Prostate gland (tissue), 2 donors: ENCODE measurements around the gene SH3TC1.

Source experiments
- POLR2A ChIP-seq: fragments of 450-650 bp; IDR thresholded peaks from one replicate; pipeline ENCODE4 v1.6.1; 2016; ENCODE audit warnings: antibody characterized with exemption, mild to moderate bottlenecking
- TF ChIP-seq, protein P1 (sequence below), 4 experiments: fragments of 200-600 bp in 2 of 4; fragments of 450-650 bp in 2 of 4; sonication (generic) in 2 of 4; IDR thresholded peaks; 1 replicate in 3 of 4; 2 replicates in 1 of 4; pipeline ENCODE4 v1.5.1; 2016 to 2019; ENCODE audit warnings: antibody characterized with exemption in 4 of 4, mild to moderate bottlenecking in 2 of 4, moderate library complexity in 2 of 4

DNA sequence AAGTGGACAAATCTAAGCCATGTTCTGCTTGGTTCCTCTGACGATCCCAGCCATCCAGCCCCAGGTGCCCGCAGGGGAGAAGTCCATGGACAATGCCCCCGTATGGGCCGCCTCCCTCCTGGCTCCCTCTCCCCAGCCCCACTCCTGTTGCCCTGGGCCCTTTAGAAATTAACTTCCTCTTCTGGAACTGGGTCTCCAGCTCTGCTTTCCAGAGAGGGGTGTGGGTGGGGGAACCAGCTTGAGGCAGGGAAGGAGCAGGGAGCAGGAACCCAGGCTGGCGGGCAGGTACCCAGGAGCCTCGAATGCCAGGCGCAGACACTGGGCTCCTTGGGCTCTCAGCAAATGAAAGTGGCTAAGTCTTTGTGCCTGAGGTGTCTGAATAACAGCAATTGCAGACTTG is 27.8 kb upstream of the SH3TC1 start:
- no peak for TF ChIP-seq POLR2A
- TF ChIP-seq, protein P1, sequence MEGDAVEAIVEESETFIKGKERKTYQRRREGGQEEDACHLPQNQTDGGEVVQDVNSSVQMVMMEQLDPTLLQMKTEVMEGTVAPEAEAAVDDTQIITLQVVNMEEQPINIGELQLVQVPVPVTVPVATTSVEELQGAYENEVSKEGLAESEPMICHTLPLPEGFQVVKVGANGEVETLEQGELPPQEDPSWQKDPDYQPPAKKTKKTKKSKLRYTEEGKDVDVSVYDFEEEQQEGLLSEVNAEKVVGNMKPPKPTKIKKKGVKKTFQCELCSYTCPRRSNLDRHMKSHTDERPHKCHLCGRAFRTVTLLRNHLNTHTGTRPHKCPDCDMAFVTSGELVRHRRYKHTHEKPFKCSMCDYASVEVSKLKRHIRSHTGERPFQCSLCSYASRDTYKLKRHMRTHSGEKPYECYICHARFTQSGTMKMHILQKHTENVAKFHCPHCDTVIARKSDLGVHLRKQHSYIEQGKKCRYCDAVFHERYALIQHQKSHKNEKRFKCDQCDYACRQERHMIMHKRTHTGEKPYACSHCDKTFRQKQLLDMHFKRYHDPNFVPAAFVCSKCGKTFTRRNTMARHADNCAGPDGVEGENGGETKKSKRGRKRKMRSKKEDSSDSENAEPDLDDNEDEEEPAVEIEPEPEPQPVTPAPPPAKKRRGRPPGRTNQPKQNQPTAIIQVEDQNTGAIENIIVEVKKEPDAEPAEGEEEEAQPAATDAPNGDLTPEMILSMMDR (IDR thresholded peaks at IDR 0.05), result no peak
